HepG2 (cell line): ENCODE data around the gene ADGRV1. TPM values are rescaled to one million over a fixed set of nuclear protein-coding genes. Genes with fewer than 3 reads are reported as not detected.

Experiments
- HMGA1 ChIP-seq: sonication (generic); formaldehyde crosslinking; conservative IDR thresholded peaks from 2 replicates; pipeline ENCODE4 v1.4.0; 2020; ENCODE audit warnings: missing genetic modification reagents
- HNF4G ChIP-seq, 2 experiments: sonication (generic) in 1 of 2; formaldehyde crosslinking in 1 of 2; IDR thresholded peaks; 2 replicates each; pipeline versions ENCODE4 v1.4.0 to v1.6.1; 2011 to 2020; ENCODE audit warnings: borderline replicate concordance in 2 of 2, low read depth in 2 of 2, mild to moderate bottlenecking in 2 of 2, low read length in 1 of 2, missing genetic modification reagents in 1 of 2, moderate library complexity in 1 of 2
- MAFK ChIP-seq, 2 experiments: IDR thresholded peaks in 1 of 2; conservative IDR thresholded peaks in 1 of 2; 2 replicates each; pipeline ENCODE4 v1.6.1; 2011; ENCODE audit warnings: improper control_type of control experiment in 2 of 2, low read length in 2 of 2
- NFE2 ChIP-seq: sonication (generic); formaldehyde crosslinking; IDR thresholded peaks from 2 replicates; pipeline ENCODE4 v1.4.0; 2020; ENCODE audit warnings: missing genetic modification reagents
- PRDM4 ChIP-seq: sonication (generic); formaldehyde crosslinking; IDR thresholded peaks from 2 replicates; pipeline ENCODE4 v1.9.0; 2021; ENCODE audit warnings: missing genetic modification reagents, borderline replicate concordance
- REST ChIP-seq, 2 experiments: IDR thresholded peaks; 2 replicates each; pipeline ENCODE4 v1.6.1; 2011 to 2012; ENCODE audit warnings: low read length in 2 of 2, borderline replicate concordance in 1 of 2, low read depth in 1 of 2, mild to moderate bottlenecking in 1 of 2, moderate library complexity in 1 of 2
- SMYD3 ChIP-seq: sonication (generic); formaldehyde crosslinking; IDR thresholded peaks from 2 replicates; pipeline ENCODE4 v1.8.1; 2023; ENCODE audit warnings: mild to moderate bottlenecking, missing genetic modification reagents
- ZFAT ChIP-seq: sonication (generic); formaldehyde crosslinking; conservative IDR thresholded peaks from 2 replicates; pipeline ENCODE4 v1.8.1; 2023; ENCODE audit warnings: missing genetic modification reagents, inconsistent platforms
- ZNF138 ChIP-seq: sonication (generic); formaldehyde crosslinking; IDR thresholded peaks from 2 replicates; pipeline ENCODE4 v1.5.0; 2020; ENCODE audit warnings: mild to moderate bottlenecking, low read depth, missing genetic modification reagents
- ZNF264 ChIP-seq: sonication (generic); formaldehyde crosslinking; IDR thresholded peaks from 2 replicates; pipeline ENCODE4 v1.4.0; 2020; ENCODE audit warnings: missing genetic modification reagents
- ZNF788 ChIP-seq: sonication (generic); formaldehyde crosslinking; IDR thresholded peaks from 2 replicates; pipeline ENCODE4 v1.5.0; 2020; ENCODE audit warnings: mild to moderate bottlenecking, missing genetic modification reagents, borderline replicate concordance
- ZNF800 ChIP-seq: sonication (generic); formaldehyde crosslinking; IDR thresholded peaks from 2 replicates; pipeline ENCODE4 v1.4.0; 2020; ENCODE audit warnings: missing genetic modification reagents
- polyA plus RNA-seq, 8 experiments: library from polyadenylated mRNA; depleted of rRNA in 3 of 8; stranded (reverse) in 7 of 8; unstranded in 1 of 8; fragments of >200 nt; fragmentation: Illumina TruSeq in 4 of 8; extraction: Trizol in 4 of 8; gene quantifications; 2 replicates each; pipeline versions ENCODE4 v1.2.1 to v1.2.3, GENCODE V29; 2011 to 2016; ENCODE audit warnings: low read depth in 4 of 8, missing spikeins in 1 of 8, mixed read lengths in 1 of 8; ENCODE audit not compliant: insufficient read depth in 1 of 8
- total RNA-seq, 5 experiments: library from RNA; depleted of rRNA; stranded (reverse); fragments of >200 nt; fragmentation: Illumina TruSeq; extraction: Trizol; gene quantifications; 2 replicates each; pipeline ENCODE4 v1.2.3, GENCODE V29; 2016; ENCODE audit warnings: low read depth in 1 of 5
- TF ChIP-seq, protein P1 (sequence below): IDR thresholded peaks from 2 replicates; pipeline ENCODE4 v1.6.1; 2016; ENCODE audit warnings: control low read depth

The ADGRV1 gene
- total and polyA plus RNA-seq, 2 of the 13 experiments (the other 11 are each of a cell fraction or from before 2014, with no cell fraction given), result 1.7 to 3.9 TPM

- 0 out of 4 replicates have a peak, but pooled peaks of 1 of the 2 experiments have one; percentile 42 for TF ChIP-seq REST (IDR thresholded peaks at IDR 0.05; ENCODE audit: borderline replicate concordance in 1 of 2, low read depth in 1 of 2, low read length in 2 of 2)
- TF ChIP-seq MAFK (conservative IDR thresholded peaks at IDR 0.05 in 1 of 2, IDR thresholded peaks at IDR 0.05 in 1 of 2; ENCODE audit: low read length in 2 of 2), result no peak
- TF ChIP-seq, protein P1, sequence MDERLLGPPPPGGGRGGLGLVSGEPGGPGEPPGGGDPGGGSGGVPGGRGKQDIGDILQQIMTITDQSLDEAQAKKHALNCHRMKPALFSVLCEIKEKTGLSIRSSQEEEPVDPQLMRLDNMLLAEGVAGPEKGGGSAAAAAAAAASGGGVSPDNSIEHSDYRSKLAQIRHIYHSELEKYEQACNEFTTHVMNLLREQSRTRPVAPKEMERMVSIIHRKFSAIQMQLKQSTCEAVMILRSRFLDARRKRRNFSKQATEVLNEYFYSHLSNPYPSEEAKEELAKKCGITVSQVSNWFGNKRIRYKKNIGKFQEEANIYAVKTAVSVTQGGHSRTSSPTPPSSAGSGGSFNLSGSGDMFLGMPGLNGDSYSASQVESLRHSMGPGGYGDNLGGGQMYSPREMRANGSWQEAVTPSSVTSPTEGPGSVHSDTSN (CRISPR knock-in tag), result no peak
- no peak for TF ChIP-seq NFE2
- TF ChIP-seq ZFAT (CRISPR knock-in tag), result no peak
- no peak for TF ChIP-seq ZNF138 (CRISPR knock-in tag)
- TF ChIP-seq ZNF264 (CRISPR knock-in tag), result no peak
- TF ChIP-seq HMGA1 (CRISPR knock-in tag), result no peak
- TF ChIP-seq ZNF788 (CRISPR knock-in tag), result no peak
- no peak for TF ChIP-seq ZNF800 (CRISPR knock-in tag)
- no peak for TF ChIP-seq HNF4G (IDR thresholded peaks at IDR 0.05; ENCODE audit: borderline replicate concordance, low read depth, low read length)
- no peak for TF ChIP-seq HNF4G (CRISPR knock-in tag; IDR thresholded peaks at IDR 0.05; ENCODE audit: borderline replicate concordance, low read depth)
- TF ChIP-seq SMYD3 (CRISPR knock-in tag), result no peak
- TF ChIP-seq PRDM4, result no peak
These were observed 150.9 kb downstream of the ADGRV1 start (continued) for GRCh38 chr5:90709323-90710155.
